Stimulated activated naive CD8-positive, alpha-beta T cell treated with anti-CD3 and anti-CD28 coated beads, Interleukin-15, Interleukin-2, amounts not matched to agents 100 ng/mL and 50 ng/mL, for 24 hours (primary cell): ENCODE data around the gene CORIN.
A peak's percentile ranks its signal among the peaks of the same experiment; 100 is the strongest.

ENCODE experiments used
- H3K27ac Mint-ChIP-seq: one replicate; pipeline ENCODE4 v1.8.0; 2021; ENCODE audit warnings: mild to moderate bottlenecking, mixed read lengths
- H3K27me3 Mint-ChIP-seq: one replicate; pipeline ENCODE4 v1.8.0; 2021; ENCODE audit warnings: mixed read lengths
- H3K36me3 Mint-ChIP-seq: one replicate; pipeline ENCODE4 v1.8.0; 2021; ENCODE audit warnings: low read depth, mixed read lengths
- H3K4me1 Mint-ChIP-seq: one replicate; pipeline ENCODE4 v1.8.0; 2021; ENCODE audit warnings: low read depth, mixed read lengths
- H3K4me3 Mint-ChIP-seq: one replicate; pipeline ENCODE4 v1.8.0; 2021; ENCODE audit warnings: mild to moderate bottlenecking, mixed read lengths
- H3K9me3 Mint-ChIP-seq: one replicate; pipeline ENCODE4 v1.8.0; 2021; ENCODE audit warnings: mixed read lengths

Gene CORIN

DNA sequence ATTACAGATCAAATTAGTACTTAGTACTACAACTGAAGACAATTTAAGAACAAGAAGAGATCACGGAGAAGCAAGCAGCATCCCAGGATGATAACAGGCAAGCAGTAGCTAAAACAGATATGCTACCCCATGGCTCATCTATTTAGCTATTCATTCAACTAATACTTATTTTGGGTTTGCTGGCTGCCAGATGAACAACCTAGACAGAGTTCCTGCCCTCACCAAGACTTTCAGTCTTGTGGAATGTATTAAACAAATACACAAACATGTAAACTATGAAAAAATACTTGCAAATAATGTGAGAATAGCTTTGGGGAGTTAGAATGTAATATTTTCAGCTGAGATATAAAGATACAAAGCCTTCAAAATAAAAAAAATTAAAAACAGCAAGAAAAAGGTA, 2.4 kb upstream of the CORIN start:
- Mint-ChIP-seq H3K4me1 (peaks cover 34% of the 10 kb centered on the region), H3K27ac (no peak overlapping the region), H3K4me3 (no peak overlapping the region), H3K27me3 (peaks cover 4% of the 10 kb centered on the region), H3K36me3 (peaks cover 19% of the 10 kb centered on the region), H3K9me3 (no peaks in the 10 kb centered on the region)

GRCh38 chr4:47839259-47839658, 1.4 kb upstream of the CORIN start:
- Mint-ChIP-seq H3K27me3 (peaks cover 5% of the 10 kb centered on the region), H3K4me1 (peaks cover 37% of the 10 kb centered on the region), H3K4me3 (no peak overlapping the region), H3K9me3 (no peaks in the 10 kb centered on the region), H3K36me3 (peaks cover 12% of the 10 kb centered on the region), H3K27ac (no peak overlapping the region)

DNA sequence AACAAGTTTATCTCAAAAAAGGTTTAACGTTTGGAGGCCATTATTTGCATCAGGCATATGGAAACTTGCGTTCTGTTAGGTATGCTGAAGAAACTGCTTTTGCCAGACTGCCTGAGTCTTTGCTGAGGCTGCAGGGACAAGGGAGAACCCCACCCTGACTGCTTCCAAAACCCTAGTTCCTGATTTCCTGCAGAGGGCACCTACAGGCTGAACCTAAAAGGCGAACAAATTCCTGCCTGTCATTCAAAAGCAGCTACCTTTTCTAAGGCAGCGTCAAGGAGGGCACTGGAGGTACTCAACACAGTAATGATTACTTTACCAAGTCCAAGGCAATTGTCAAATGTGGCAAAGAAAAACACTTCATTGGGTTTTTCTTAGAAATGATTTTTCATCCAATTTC, 578 bp upstream of the CORIN start:
- H3K9me3 Mint-ChIP-seq: no peaks in the 10 kb centered on the region
- peaks cover 4% of the 10 kb centered on the region for H3K36me3 Mint-ChIP-seq
- no peak overlapping the region for H3K4me3 Mint-ChIP-seq
- H3K27ac Mint-ChIP-seq: no peak overlapping the region
- peaks cover 37% of the 10 kb centered on the region for H3K4me1 Mint-ChIP-seq
- H3K27me3 Mint-ChIP-seq: peaks cover 10% of the 10 kb centered on the region

- no peaks in the 10 kb centered on the region for H3K9me3 Mint-ChIP-seq
- no peaks in the 10 kb centered on the region for H3K36me3 Mint-ChIP-seq
- peak overlapping the region; percentile 80 for H3K4me3 Mint-ChIP-seq
- no peak overlapping the region for H3K27ac Mint-ChIP-seq
- peaks cover 17% of the 10 kb centered on the region for H3K27me3 Mint-ChIP-seq
- peaks cover 37% of the 10 kb centered on the region for H3K4me1 Mint-ChIP-seq
Measured at GRCh38 chr4:47837094-47837907, 566 bp downstream of the CORIN start.

GRCh38 chr4:47836641-47837093, 1.2 kb downstream of the CORIN start:
- Mint-ChIP-seq H3K4me1 (peaks cover 39% of the 10 kb centered on the region), H3K27ac (no peak overlapping the region), H3K27me3 (peaks cover 21% of the 10 kb centered on the region), H3K36me3 (no peaks in the 10 kb centered on the region), H3K9me3 (no peaks in the 10 kb centered on the region), H3K4me3 (peak overlapping the region; percentile 80)

DNA sequence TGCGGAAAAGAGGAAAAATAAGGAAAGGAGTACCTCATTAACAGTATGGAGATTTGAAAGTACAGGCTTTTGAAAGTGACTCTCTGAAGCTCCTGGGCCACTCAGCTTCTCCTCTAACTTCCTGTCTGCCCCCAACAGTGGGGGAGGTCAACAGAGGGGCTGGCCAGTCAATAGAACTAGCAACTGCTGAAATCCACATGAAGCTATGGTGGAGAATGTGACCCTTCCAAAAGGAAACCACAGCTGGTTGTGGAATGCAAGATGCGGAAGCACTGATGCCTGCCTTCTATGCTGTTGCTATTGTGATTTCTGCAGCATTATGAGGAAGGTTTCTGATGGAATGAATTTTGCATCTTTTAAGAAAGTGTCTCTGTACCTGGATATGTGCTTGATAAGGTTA, 2.4 kb downstream of the CORIN start:
- Mint-ChIP-seq H3K4me3 (peak overlapping the region; percentile 80), H3K27me3 (peaks cover 24% of the 10 kb centered on the region), H3K4me1 (peaks cover 40% of the 10 kb centered on the region), H3K9me3 (no peaks in the 10 kb centered on the region), H3K27ac (no peak overlapping the region), H3K36me3 (no peaks in the 10 kb centered on the region)

GRCh38 chr4:47831026-47831679, 6.7 kb downstream of the CORIN start:
- H3K27ac Mint-ChIP-seq: no peak overlapping the region
- H3K4me1 Mint-ChIP-seq: peaks cover 24% of the 10 kb centered on the region
- H3K4me3 Mint-ChIP-seq: no peak overlapping the region

GRCh38 chr4:47830265-47831025, 7.4 kb downstream of the CORIN start:
- Mint-ChIP-seq H3K4me1 (peaks cover 17% of the 10 kb centered on the region), H3K9me3 (no peaks in the 10 kb centered on the region), H3K27me3 (peaks cover 20% of the 10 kb centered on the region), H3K36me3 (no peaks in the 10 kb centered on the region), H3K4me3 (no peak overlapping the region), H3K27ac (no peak overlapping the region)

More at GRCh38 chr4:47831026-47831679, 6.7 kb downstream of the CORIN start:
- Mint-ChIP-seq H3K9me3 (no peaks in the 10 kb centered on the region), H3K36me3 (no peaks in the 10 kb centered on the region), H3K27me3 (peaks cover 23% of the 10 kb centered on the region)

GRCh38 chr4:47829438-47829837, 8.4 kb downstream of the CORIN start:
- Mint-ChIP-seq H3K9me3 (no peaks in the 10 kb centered on the region), H3K27me3 (peaks cover 20% of the 10 kb centered on the region), H3K27ac (no peak overlapping the region), H3K36me3 (no peaks in the 10 kb centered on the region), H3K4me1 (peaks cover 13% of the 10 kb centered on the region), H3K4me3 (no peak overlapping the region)

- Mint-ChIP-seq H3K4me3 (no peak overlapping the region), H3K36me3 (no peaks in the 10 kb centered on the region), H3K9me3 (no peaks in the 10 kb centered on the region), H3K27ac (no peak overlapping the region), H3K4me1 (peaks cover 13% of the 10 kb centered on the region), H3K27me3 (peaks cover 7% of the 10 kb centered on the region)
Measured at GRCh38 chr4:47827343-47828047, 10.4 kb downstream of the CORIN start.

DNA sequence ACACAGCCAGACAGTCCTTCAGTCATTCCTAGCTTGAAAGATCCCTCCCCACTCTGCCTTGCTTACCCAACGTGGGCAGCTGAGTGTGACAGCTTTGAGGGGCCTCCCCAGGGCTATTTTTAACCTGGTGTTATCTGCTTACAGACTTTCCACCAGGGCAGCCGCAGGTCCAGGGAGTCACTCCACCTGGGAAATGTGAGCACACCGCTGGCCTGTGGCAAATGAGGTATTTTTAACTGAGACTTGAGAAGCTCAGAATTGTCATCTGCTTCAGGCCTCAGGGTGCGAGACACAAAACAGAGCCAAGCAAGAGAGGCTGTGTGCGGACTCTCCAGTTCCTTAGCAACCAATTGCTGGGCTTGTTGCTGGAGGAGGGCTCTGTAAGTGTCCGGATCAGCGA, 13.0 kb downstream of the CORIN start:
- Mint-ChIP-seq H3K9me3 (no peaks in the 10 kb centered on the region), H3K4me3 (no peak overlapping the region), H3K36me3 (no peaks in the 10 kb centered on the region), H3K27ac (no peak overlapping the region), H3K4me1 (peaks cover 9% of the 10 kb centered on the region), H3K27me3 (peaks cover 3% of the 10 kb centered on the region)

- no peaks in the 10 kb centered on the region for H3K36me3 Mint-ChIP-seq
- H3K27ac Mint-ChIP-seq: no peak overlapping the region
- no peak overlapping the region for H3K4me3 Mint-ChIP-seq
Measured at GRCh38 chr4:47819178-47819577, 18.7 kb downstream of the CORIN start.

DNA sequence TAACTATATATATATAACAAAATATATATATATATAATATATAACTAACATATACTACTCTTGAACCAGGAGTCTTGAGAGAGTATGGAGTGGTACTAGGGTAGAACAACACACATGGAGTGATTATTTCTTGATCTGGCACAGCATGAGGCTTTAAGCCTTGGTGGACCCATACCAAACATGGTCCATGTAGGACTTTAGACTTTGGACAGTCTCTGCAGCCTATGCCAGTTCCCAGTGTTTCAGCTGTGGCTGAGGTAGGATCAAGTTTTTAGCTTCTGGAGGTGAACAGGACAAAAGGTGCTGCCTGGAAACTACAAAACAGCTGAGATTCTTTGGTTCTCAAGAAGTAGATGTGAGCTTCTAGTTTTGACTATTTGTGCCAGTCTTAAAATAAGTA, 20.6 kb downstream of the CORIN start:
- Mint-ChIP-seq H3K4me3 (no peak overlapping the region), H3K27ac (no peak overlapping the region), H3K27me3 (peaks cover 26% of the 10 kb centered on the region), H3K9me3 (no peaks in the 10 kb centered on the region), H3K4me1 (no peaks in the 10 kb centered on the region), H3K36me3 (no peaks in the 10 kb centered on the region)

More at GRCh38 chr4:47819178-47819577, 18.7 kb downstream of the CORIN start:
- H3K9me3 Mint-ChIP-seq: no peaks in the 10 kb centered on the region
- H3K27me3 Mint-ChIP-seq: peaks cover 18% of the 10 kb centered on the region
- no peaks in the 10 kb centered on the region for H3K4me1 Mint-ChIP-seq

DNA sequence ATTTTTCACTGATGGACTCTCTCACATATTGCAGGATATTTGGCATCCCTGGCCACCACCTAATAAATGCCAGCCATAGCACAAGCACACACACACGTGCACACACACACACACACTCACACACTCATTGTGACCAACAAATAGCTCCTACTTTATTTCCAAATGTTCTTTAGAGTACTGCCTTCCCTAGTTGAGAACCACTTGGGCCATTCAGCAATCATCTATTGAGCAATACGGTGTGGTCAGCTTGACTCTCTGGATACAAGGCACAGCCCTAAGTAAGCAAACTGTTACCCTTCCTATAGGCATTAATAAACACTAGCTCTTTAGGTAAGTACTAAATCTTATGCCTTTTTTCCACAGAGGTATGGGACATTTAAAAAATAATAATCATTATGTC, 21.1 kb downstream of the CORIN start:
- no peak overlapping the region for H3K4me3 Mint-ChIP-seq
- no peaks in the 10 kb centered on the region for H3K36me3 Mint-ChIP-seq
- no peaks in the 10 kb centered on the region for H3K9me3 Mint-ChIP-seq
- peaks cover 26% of the 10 kb centered on the region for H3K27me3 Mint-ChIP-seq
- no peaks in the 10 kb centered on the region for H3K4me1 Mint-ChIP-seq
- no peak overlapping the region for H3K27ac Mint-ChIP-seq
